Activated CD4-positive, alpha-beta T cell treated with anti-CD3 and anti-CD28 coated beads, Interleukin-2, amount 10 ng/mL, durations not matched to agents 24 days and 14 days (primary cell): ENCODE data around the gene PYGB. TPM values are rescaled to one million over a fixed set of nuclear protein-coding genes. Genes with fewer than 3 reads are reported as not detected.
"Not testable (repeated sequence)": the region's sequence is repeated elsewhere in the genome, so short reads cannot be mapped to it uniquely, and the experiment has no call there.

Source experiments
- DNase-seq: peaks from one replicate; pipeline ENCODE4 v3.0.0; 2022
- H3K27ac Mint-ChIP-seq: one replicate; pipeline ENCODE4 v1.8.0; 2022; ENCODE audit warnings: mild to moderate bottlenecking, mixed read lengths
- H3K27me3 Mint-ChIP-seq: one replicate; pipeline ENCODE4 v1.8.0; 2022; ENCODE audit warnings: mixed read lengths
- H3K36me3 Mint-ChIP-seq: one replicate; pipeline ENCODE4 v1.8.0; 2022; ENCODE audit warnings: low read depth, mild to moderate bottlenecking, mixed read lengths
- H3K4me1 Mint-ChIP-seq: one replicate; pipeline ENCODE4 v1.8.0; 2021; ENCODE audit warnings: mixed read lengths
- H3K4me3 Mint-ChIP-seq: one replicate; pipeline ENCODE4 v1.8.0; 2022; ENCODE audit warnings: mild to moderate bottlenecking, moderate library complexity, mixed read lengths
- H3K9me3 Mint-ChIP-seq: one replicate; pipeline ENCODE4 v1.8.0; 2021; ENCODE audit warnings: mixed read lengths
- intact Hi-C: fragments of 100-400 bp; cut with micrococcal nuclease; formaldehyde crosslinking; loops from one replicate; pipeline ENCODE4 v1.15.1; 2023
- total RNA-seq: library from RNA; stranded (reverse); gene quantifications from 2 replicates; pipeline ENCODE4 v1.2.3, GENCODE V29; 2022

PYGB gene
- total RNA-seq, 1 donor from 2014 or later = 36.6 TPM

- DNase-seq = no peak
- intact Hi-C loops = loop anchor here (1.0 to 5.0 kb wide), 8 partner anchors 63 to 362 kb away; partner anchors contain the start of genes ABHD12, ACSS1, APMAP and CST7
- Mint-ChIP-seq H3K27me3 (no peaks in the 10 kb centered on the region), H3K4me1 (peaks cover 30% of the 10 kb centered on the region), H3K9me3 (no peaks in the 10 kb centered on the region), H3K27ac (peak overlapping the region; percentile 98), H3K4me3 (peak overlapping the region; percentile 14), H3K36me3 (peaks cover 5% of the 10 kb centered on the region)
These were observed 61.7 kb downstream of the PYGB start for GRCh38 chr20:25309395-25310267.

GRCh38 chr20:25310268-25310920, 62.5 kb downstream of the PYGB start:
- Mint-ChIP-seq H3K27me3 (no peaks in the 10 kb centered on the region), H3K4me3 (peak overlapping the region; percentile 85), H3K27ac (peak overlapping the region; percentile 98), H3K9me3 (no peaks in the 10 kb centered on the region), H3K4me1 (peaks cover 31% of the 10 kb centered on the region), H3K36me3 (peaks cover 5% of the 10 kb centered on the region)
- intact Hi-C loops = loop anchor here (1.0 to 5.0 kb wide), 8 partner anchors 62 to 363 kb away; partner anchors contain the start of genes ABHD12, ACSS1, APMAP and CST7
- peak; percentile 88 for DNase-seq

- no peaks in the 10 kb centered on the region for H3K27me3 Mint-ChIP-seq
- H3K4me3 Mint-ChIP-seq = peak overlapping the region; percentile 85
- H3K27ac Mint-ChIP-seq = peak overlapping the region; percentile 98
- intact Hi-C loops = loop anchor here (1.0 to 5.0 kb wide), 8 partner anchors 61 to 364 kb away; partner anchors contain the start of genes ABHD12, ACSS1, APMAP and CST7
- peaks cover 34% of the 10 kb centered on the region for H3K4me1 Mint-ChIP-seq
- DNase-seq = no peak
- no peaks in the 10 kb centered on the region for H3K9me3 Mint-ChIP-seq
- H3K36me3 Mint-ChIP-seq = peaks cover 5% of the 10 kb centered on the region
These were observed 63.2 kb downstream of the PYGB start for GRCh38 chr20:25310921-25311728.

GRCh38 chr20:25312716-25313115, 64.8 kb downstream of the PYGB start:
- intact Hi-C loops = loop anchor here (5.0 kb wide), 2 partner anchors 320 to 365 kb away; partner anchors contain the start of genes APMAP and CST7
- H3K4me3 Mint-ChIP-seq, H3K9me3 Mint-ChIP-seq, DNase-seq, H3K27ac Mint-ChIP-seq, H3K36me3 Mint-ChIP-seq, H3K27me3 Mint-ChIP-seq: not testable (repeated sequence)
- peaks cover 36% of the 10 kb centered on the region for H3K4me1 Mint-ChIP-seq

GRCh38 chr20:25313593-25313992, 65.7 kb downstream of the PYGB start:
- peaks cover 37% of the 10 kb centered on the region for H3K4me1 Mint-ChIP-seq
- DNase-seq = no peak
- peak overlapping the region; percentile 29 for H3K27ac Mint-ChIP-seq
- H3K36me3 Mint-ChIP-seq = peaks cover 10% of the 10 kb centered on the region
- no peaks in the 10 kb centered on the region for H3K9me3 Mint-ChIP-seq
- intact Hi-C loops = loop anchor here (5.0 kb wide), 2 partner anchors 321 to 366 kb away; partner anchors contain the start of genes APMAP and CST7
- peak overlapping the region; percentile 28 for H3K4me3 Mint-ChIP-seq
- H3K27me3 Mint-ChIP-seq = no peaks in the 10 kb centered on the region

GRCh38 chr20:25314497-25315417, 66.9 kb downstream of the PYGB start:
- H3K36me3 Mint-ChIP-seq = peaks cover 9% of the 10 kb centered on the region
- no peak for DNase-seq
- H3K4me1 Mint-ChIP-seq = peaks cover 30% of the 10 kb centered on the region
- no peaks in the 10 kb centered on the region for H3K9me3 Mint-ChIP-seq
- H3K27me3 Mint-ChIP-seq = no peaks in the 10 kb centered on the region
- H3K4me3 Mint-ChIP-seq = no peak overlapping the region
- intact Hi-C loops = loop anchor here (5.0 kb wide), 2 partner anchors 322 to 367 kb away; partner anchors contain the start of genes APMAP and CST7
- H3K27ac Mint-ChIP-seq = peak overlapping the region; percentile 24

GRCh38 chr20:25315418-25316210, 67.7 kb downstream of the PYGB start:
- intact Hi-C loops = no loop called here
- Mint-ChIP-seq H3K4me3 (no peak overlapping the region), H3K36me3 (peaks cover 9% of the 10 kb centered on the region), H3K9me3 (no peaks in the 10 kb centered on the region), H3K27ac (peak overlapping the region; percentile 22), H3K4me1 (peaks cover 23% of the 10 kb centered on the region), H3K27me3 (no peaks in the 10 kb centered on the region)
- DNase-seq = no peak

- Mint-ChIP-seq H3K9me3 (no peaks in the 10 kb centered on the region), H3K36me3 (peaks cover 9% of the 10 kb centered on the region), H3K27me3 (no peaks in the 10 kb centered on the region), H3K4me3 (no peak overlapping the region), H3K27ac (no peak overlapping the region), H3K4me1 (peaks cover 19% of the 10 kb centered on the region)
- intact Hi-C loops = no loop called here
- DNase-seq = no peak
These were observed 68.8 kb downstream of the PYGB start for GRCh38 chr20:25316506-25317190.

GRCh38 chr20:25317351-25318075, 69.6 kb downstream of the PYGB start:
- H3K27ac Mint-ChIP-seq = no peak overlapping the region
- intact Hi-C loops = no loop called here
- H3K4me1 Mint-ChIP-seq = peaks cover 20% of the 10 kb centered on the region
- no peak for DNase-seq
- H3K9me3 Mint-ChIP-seq = no peaks in the 10 kb centered on the region
- no peak overlapping the region for H3K4me3 Mint-ChIP-seq
- H3K27me3 Mint-ChIP-seq = no peaks in the 10 kb centered on the region
- peaks cover 13% of the 10 kb centered on the region for H3K36me3 Mint-ChIP-seq

GRCh38 chr20:25318471-25319240, 70.8 kb downstream of the PYGB start:
- no peak overlapping the region for H3K27ac Mint-ChIP-seq
- peaks cover 21% of the 10 kb centered on the region for H3K4me1 Mint-ChIP-seq
- no peaks in the 10 kb centered on the region for H3K9me3 Mint-ChIP-seq
- H3K27me3 Mint-ChIP-seq = no peaks in the 10 kb centered on the region
- intact Hi-C loops = no loop called here
- H3K4me3 Mint-ChIP-seq = no peak overlapping the region
- H3K36me3 Mint-ChIP-seq = peaks cover 15% of the 10 kb centered on the region
- DNase-seq = no peak
